A549 (cell line): ENCODE data around the gene BMPR2. TPM values are rescaled to one million over a fixed set of nuclear protein-coding genes. Genes with fewer than 3 reads are reported as not detected.

ENCODE experiments used
- ATAC-seq, 2 experiments: fragments of 200-7000 bp in 1 of 2; fragments of >200 bp in 1 of 2; cut with Nextera tagmentation in 1 of 2; cut with Tn5 transposase in 1 of 2; 3 replicates each; pipeline versions ENCODE4 v1.8.0 to v1.9.1; 2018 to 2020; ENCODE audit warnings: mild to moderate bottlenecking in 1 of 2, moderate library complexity in 1 of 2
- CTCF ChIA-PET: fragments of 300-600 bp; sonication (Branson Sonifier 250); formaldehyde crosslinking; extraction: SDS; loops from one replicate; lab custom pipeline; 2021; ENCODE audit warnings: antibody characterized with exemption, inconsistent platforms; lab: Yijun Ruan, JAX
- POLR2A ChIA-PET: fragments of 350-600 bp; formaldehyde crosslinking; extraction: SDS; loops from one replicate; lab custom pipeline; 2021; ENCODE audit warnings: antibody characterized with exemption, inconsistent platforms; lab: Yijun Ruan, JAX
- DNase-seq, 2 experiments: peaks; one replicate each; pipeline versions ENCODE4 v3.0.0 to v3.0.0-alpha.2; 2011 to 2016; ENCODE audit warnings: low read depth in 1 of 2, low spot score in 1 of 2
- FAIRE-seq: peaks from 2 replicates; lab custom pipeline; 2011; peaks lifted over from hg19 to GRCh38; lab: Jason Lieb, UNC
- H3K27ac ChIP-seq, 2 experiments: fragments of >200 bp; sonication (Bioruptor Twin); formaldehyde crosslinking; 3 replicates each; pipeline ENCODE4 v1.5.1; 2016 to 2017
- H3K4me1 ChIP-seq: fragments of >200 bp; sonication (Bioruptor Twin); formaldehyde crosslinking; 3 replicates; pipeline ENCODE4 v1.6.1; 2016
- H3K4me2 ChIP-seq: fragments of >200 bp; sonication (Bioruptor Twin); formaldehyde crosslinking; 3 replicates; pipeline ENCODE4 v1.6.1; 2016
- H3K4me3 ChIP-seq: fragments of >200 bp; sonication (Bioruptor Twin); formaldehyde crosslinking; 3 replicates; pipeline ENCODE4 v1.5.1; 2016
- H3K9me3 ChIP-seq: fragments of >200 bp; sonication (Bioruptor Twin); formaldehyde crosslinking; 3 replicates; pipeline ENCODE4 v1.6.1; 2016
- BCL3 ChIP-seq: fragments of >200 bp; sonication (Bioruptor Twin); formaldehyde crosslinking; IDR thresholded peaks from 3 replicates; pipeline ENCODE4 v1.6.1; 2016
- CBX8 ChIP-seq: fragments of 200-600 bp; sonication (generic); IDR thresholded peaks from 2 replicates; pipeline ENCODE4 v1.6.1; 2016
- CHD2 ChIP-seq: fragments of 150-350 bp; IDR thresholded peaks from 2 replicates; pipeline ENCODE4 v1.6.1; 2014; ENCODE audit warnings: low read length; ENCODE audit not compliant: partially characterized antibody
- CTCF ChIP-seq: fragments of >200 bp; sonication (Bioruptor Twin); formaldehyde crosslinking; IDR thresholded peaks from 3 replicates; pipeline ENCODE4 v1.5.1; 2016
- EHMT2 ChIP-seq: fragments of 200-600 bp; sonication (generic); IDR thresholded peaks from 2 replicates; pipeline ENCODE4 v1.6.1; 2016; ENCODE audit warnings: antibody characterized with exemption, low read depth, mild to moderate bottlenecking, moderate library complexity
- ELK1 ChIP-seq: fragments of 150-350 bp; IDR thresholded peaks from 2 replicates; pipeline ENCODE4 v1.6.1; 2014; ENCODE audit warnings: low read depth, mild to moderate bottlenecking, low read length
- ESRRA ChIP-seq: fragments of 150-350 bp; IDR thresholded peaks from 2 replicates; pipeline ENCODE4 v1.6.1; 2014; ENCODE audit warnings: mild to moderate bottlenecking, low read length, borderline replicate concordance
- FOSB ChIP-seq: fragments of 250-450 bp; sonication (Bioruptor Pico); IDR thresholded peaks from 2 replicates; pipeline ENCODE4 v1.5.0; 2020; ENCODE audit warnings: mild to moderate bottlenecking, moderate library complexity
- FOSL2 ChIP-seq, 2 experiments: fragments of 450-650 bp in 1 of 2; fragments of >200 bp in 1 of 2; sonication (Bioruptor Twin) in 1 of 2; formaldehyde crosslinking; IDR thresholded peaks; 2 replicates each; pipeline versions ENCODE4 v1.5.0 to v1.6.1; 2016 to 2020; ENCODE audit warnings: mild to moderate bottlenecking in 1 of 2, moderate library complexity in 1 of 2
- GATA3 ChIP-seq: IDR thresholded peaks from 2 replicates; pipeline ENCODE4 v1.6.1; 2012; ENCODE audit warnings: borderline replicate concordance
- HDAC2 ChIP-seq: fragments of 200-600 bp; sonication (generic); IDR thresholded peaks from 2 replicates; pipeline ENCODE4 v1.6.1; 2016
- HEYL ChIP-seq: fragments of 250-450 bp; sonication (Bioruptor Pico); IDR thresholded peaks from 2 replicates; pipeline ENCODE4 v1.8.0; 2021; ENCODE audit warnings: mild to moderate bottlenecking, moderate library complexity
- JUN ChIP-seq, 2 experiments: fragments of >200 bp; sonication (Bioruptor Twin); formaldehyde crosslinking; IDR thresholded peaks; 2 replicates in 1 of 2; 3 replicates in 1 of 2; pipeline ENCODE4 v1.6.1; 2016 to 2017
- JUNB ChIP-seq: fragments of >200 bp; sonication (Bioruptor Twin); formaldehyde crosslinking; IDR thresholded peaks from 2 replicates; pipeline ENCODE4 v1.6.1; 2016
- MAFK ChIP-seq: fragments of 450-650 bp; IDR thresholded peaks from 2 replicates; pipeline ENCODE4 v1.6.1; 2014; ENCODE audit not compliant: partially characterized antibody
- NFE2L2 ChIP-seq: fragments of 150-350 bp; conservative IDR thresholded peaks from 2 replicates; pipeline ENCODE4 v1.6.1; 2014; ENCODE audit warnings: low read length
- NPAS2 ChIP-seq: fragments of 250-450 bp; sonication (Bioruptor Pico); IDR thresholded peaks from 2 replicates; pipeline ENCODE4 v1.8.0; 2022; ENCODE audit warnings: mild to moderate bottlenecking, moderate library complexity, borderline replicate concordance
- NR3C1 ChIP-seq: fragments of >200 bp; sonication (Bioruptor Twin); formaldehyde crosslinking; IDR thresholded peaks from 3 replicates; pipeline ENCODE4 v1.6.1; 2017
- PHF8 ChIP-seq: fragments of 200-600 bp; sonication (generic); IDR thresholded peaks from 2 replicates; pipeline ENCODE4 v1.6.1; 2016; ENCODE audit warnings: low read depth, mild to moderate bottlenecking, antibody characterized with exemption, moderate library complexity, borderline replicate concordance
- POLR2A ChIP-seq: IDR thresholded peaks from 2 replicates; pipeline ENCODE4 v1.6.1; 2012; ENCODE audit warnings: mild to moderate bottlenecking, low read length
- RAD21 ChIP-seq, 2 experiments: fragments of >200 bp in 1 of 2; sonication (Bioruptor Twin) in 1 of 2; formaldehyde crosslinking in 1 of 2; IDR thresholded peaks in 1 of 2; conservative IDR thresholded peaks in 1 of 2; 2 replicates in 1 of 2; 3 replicates in 1 of 2; pipeline ENCODE4 v1.6.1; 2012 to 2018; ENCODE audit warnings: inconsistent platforms in 1 of 2
- REST ChIP-seq: fragments of 200-600 bp; sonication (generic); IDR thresholded peaks from 2 replicates; pipeline ENCODE4 v1.6.1; 2016; ENCODE audit warnings: antibody characterized with exemption, mild to moderate bottlenecking, moderate library complexity
- TP53 ChIP-seq: fragments of 250-450 bp; sonication (Bioruptor Pico); IDR thresholded peaks from 2 replicates; pipeline ENCODE4 v1.5.0; 2021; ENCODE audit warnings: mild to moderate bottlenecking, moderate library complexity
- ZFP36 ChIP-seq: fragments of 450-650 bp; IDR thresholded peaks from 2 replicates; pipeline ENCODE4 v1.6.1; 2014; ENCODE audit warnings: borderline replicate concordance; ENCODE audit not compliant: partially characterized antibody
- ZNF302 ChIP-seq: fragments of 250-450 bp; sonication (Bioruptor Pico); IDR thresholded peaks from 2 replicates; pipeline ENCODE4 v1.9.0; 2021; ENCODE audit warnings: inconsistent platforms, mild to moderate bottlenecking, moderate library complexity
- WGBS: methylation state at CpG from one replicate; pipeline ENCODE4 v1.1.6; 2017; ENCODE audit errors: missing lambda C conversion rate; 5-methylcytosine and 5-hydroxymethylcytosine counted together
- polyA plus RNA-seq, 4 experiments: library from polyadenylated mRNA; depleted of rRNA in 3 of 4; stranded (reverse); fragments of >200 nt; fragmentation: RNase III in 1 of 4; extraction: RNeasy Plus Mini Kit Qiagen cat#74134 plus additional on column Dnase treatment in 1 of 4; gene quantifications; 2 replicates in 3 of 4; 3 replicates in 1 of 4; pipeline ENCODE4 v1.2.3, GENCODE V29; 2011 to 2017

The BMPR2 gene
- polyA plus RNA-seq, 2 of the 4 experiments (the other 2 are of a cell fraction), result 13.9 to 46.3 TPM

- TF ChIP-seq GATA3, result no peak
- no peak for TF ChIP-seq NFE2L2
Observed at GRCh38 chr2:202429164-202429980, 53.2 kb downstream of the BMPR2 start (continued).

GRCh38 chr2:202432776-202433175 is 56.6 kb downstream of the BMPR2 start:
- POLR2A ChIA-PET, result no interaction called here
- CTCF ChIA-PET, result no interaction called here
- TF ChIP-seq ELK1 (no peak), BCL3 (no peak), ZFP36 (no peak), JUN (IDR thresholded peaks at IDR 0.05) (no peak), FOSB (CRISPR knock-in tag) (no peak), MAFK (no peak), REST (no peak), PHF8 (no peak)
- H3K9me3 ChIP-seq, result no peaks in the 10 kb centered on the region
- DNase-seq (no peak), FAIRE-seq (no peak), ATAC-seq (no peak)
- no peak overlapping the region for H3K4me2 ChIP-seq
- H3K4me3 ChIP-seq, result no peak overlapping the region
- H3K27ac ChIP-seq, result no peak overlapping the region
- peaks cover 7% of the 10 kb centered on the region; the same call in 2 of the 3 replicates for H3K4me1 ChIP-seq
- WGBS, result 88% methylated on average over 2 of the region's 2 CpGs

- WGBS, result 91% methylated on average over 1 of the region's 1 CpG
- Histone ChIP-seq H3K4me2 (no peak overlapping the region), H3K4me1 (peaks cover 7% of the 10 kb centered on the region; the same call in 2 of the 3 replicates), H3K9me3 (no peaks in the 10 kb centered on the region), H3K4me3 (no peak overlapping the region), H3K27ac (no peak overlapping the region)
- DNase-seq, result no peak
- ChIA-PET POLR2A (no interaction called here), CTCF (interaction anchor here (0.6 to 0.7 kb wide), 2 partner anchors 32 to 678 kb away, joined by 3 read pairs; no protein-coding TSS in a partner anchor)
- FAIRE-seq, result no peak
- no peak for ATAC-seq
- TF ChIP-seq CTCF (no peak), TP53 (CRISPR knock-in tag) (no peak), NPAS2 (CRISPR knock-in tag) (no peak), ESRRA (no peak), POLR2A (no peak), RAD21 (conservative IDR thresholded peaks at IDR 0.05 in 1 of 2, IDR thresholded peaks at IDR 0.05 in 1 of 2) (no peak), NFE2L2 (no peak), CHD2 (no peak), ZNF302 (CRISPR knock-in tag) (no peak), HDAC2 (no peak), ELK1 (no peak), CBX8 (no peak), HEYL (no peak), JUNB (no peak), FOSL2 (IDR thresholded peaks at IDR 0.05) (no peak), FOSL2 (CRISPR knock-in tag; IDR thresholded peaks at IDR 0.05) (no peak), EHMT2 (no peak), NR3C1 (no peak)
Observed at GRCh38 chr2:202434472-202434871, 58.3 kb downstream of the BMPR2 start.
